ENCODE results near the gene CSF1.
"Not testable (repeated sequence)": the region's sequence is repeated elsewhere in the genome, so short reads cannot be mapped to it uniquely, and the experiment has no call there.

The CSF1 gene, protein sequence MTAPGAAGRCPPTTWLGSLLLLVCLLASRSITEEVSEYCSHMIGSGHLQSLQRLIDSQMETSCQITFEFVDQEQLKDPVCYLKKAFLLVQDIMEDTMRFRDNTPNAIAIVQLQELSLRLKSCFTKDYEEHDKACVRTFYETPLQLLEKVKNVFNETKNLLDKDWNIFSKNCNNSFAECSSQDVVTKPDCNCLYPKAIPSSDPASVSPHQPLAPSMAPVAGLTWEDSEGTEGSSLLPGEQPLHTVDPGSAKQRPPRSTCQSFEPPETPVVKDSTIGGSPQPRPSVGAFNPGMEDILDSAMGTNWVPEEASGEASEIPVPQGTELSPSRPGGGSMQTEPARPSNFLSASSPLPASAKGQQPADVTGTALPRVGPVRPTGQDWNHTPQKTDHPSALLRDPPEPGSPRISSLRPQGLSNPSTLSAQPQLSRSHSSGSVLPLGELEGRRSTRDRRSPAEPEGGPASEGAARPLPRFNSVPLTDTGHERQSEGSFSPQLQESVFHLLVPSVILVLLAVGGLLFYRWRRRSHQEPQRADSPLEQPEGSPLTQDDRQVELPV

DNA sequence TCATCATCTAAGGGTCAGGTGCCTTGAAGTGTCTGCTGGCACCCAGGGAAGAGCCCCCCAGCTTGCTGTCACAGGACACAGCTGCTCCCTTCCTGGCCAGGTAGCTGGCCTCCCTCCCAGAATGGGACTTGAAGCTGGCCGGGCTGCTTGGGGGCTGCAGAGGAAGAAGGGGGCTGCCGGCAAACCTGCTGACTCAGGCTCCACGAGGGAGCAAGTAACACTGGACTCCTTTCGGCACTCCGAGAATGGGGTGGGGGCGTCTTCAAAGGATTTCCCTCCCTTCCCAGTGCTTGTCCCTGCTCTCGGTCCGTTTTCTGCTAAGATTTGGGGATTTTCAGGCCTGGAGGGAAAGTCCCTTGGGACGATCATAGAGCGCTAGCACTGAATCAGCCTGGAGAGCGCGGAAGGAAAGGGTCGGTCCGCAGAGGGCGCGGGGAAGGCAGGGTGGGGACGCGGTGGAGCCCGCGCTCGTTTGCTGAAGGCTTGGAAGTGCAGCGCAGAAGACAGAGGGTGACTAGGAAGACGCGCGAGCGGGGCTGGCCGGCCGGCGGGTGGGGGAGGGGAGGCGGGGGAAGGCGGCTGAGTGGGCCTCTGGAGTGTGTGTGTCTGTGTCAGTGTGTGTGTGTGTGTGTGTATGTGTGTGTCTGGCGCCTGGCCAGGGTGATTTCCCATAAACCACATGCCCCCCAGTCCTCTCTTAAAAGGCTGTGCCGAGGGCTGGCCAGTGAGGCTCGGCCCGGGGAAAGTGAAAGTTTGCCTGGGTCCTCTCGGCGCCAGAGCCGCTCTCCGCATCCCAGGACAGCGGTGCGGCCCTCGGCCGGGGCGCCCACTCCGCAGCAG, at the start of gene CSF1:
CSF1 (plus strand) TSS at position 727 of the 840 bp plus-strand sequence. CDS start 175 bp downstream, outside the sequence.
- peak; percentile 66 for DNase-seq (ENCODE audit: low read depth)

DNA sequence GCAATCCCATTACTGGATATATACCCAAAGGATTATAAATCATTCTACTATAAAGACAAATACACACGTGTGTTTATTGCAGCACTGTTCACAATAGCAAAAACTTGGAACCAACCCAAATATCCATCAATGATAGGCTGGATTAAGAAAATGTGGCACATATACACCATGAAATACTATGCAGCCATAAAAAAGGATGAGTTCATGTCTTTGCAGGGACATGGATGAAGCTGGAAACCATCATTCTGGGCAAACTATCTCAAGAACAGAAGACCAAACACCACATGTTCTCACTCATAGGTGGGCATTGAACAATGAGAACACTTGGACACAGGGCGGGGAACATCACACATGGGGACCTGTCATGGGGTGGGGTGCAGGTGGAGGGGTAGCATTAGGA, 49.0 kb upstream of the CSF1 start:
- not testable (repeated sequence) for DNase-seq (ENCODE audit: low read depth)

DNA sequence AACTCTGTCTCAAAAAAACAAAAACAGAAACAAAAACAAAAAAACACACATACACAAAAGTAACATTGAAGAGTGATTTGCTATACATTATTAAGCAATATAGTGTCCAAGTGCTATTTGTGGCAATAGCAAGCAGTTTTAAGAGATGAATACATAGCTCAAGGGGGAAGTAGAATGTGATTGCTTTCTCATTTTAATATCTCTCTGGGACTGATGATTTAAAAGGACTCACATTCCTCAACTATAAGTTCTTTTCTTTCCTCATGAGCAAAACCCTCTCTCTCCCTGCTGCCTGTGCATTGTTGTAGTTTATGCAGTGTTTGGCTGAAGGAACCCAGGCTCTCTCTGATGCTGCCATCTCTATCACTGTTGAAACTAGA, 47.0 kb upstream of the CSF1 start:
- no peak for DNase-seq (ENCODE audit: low read depth)

DNA sequence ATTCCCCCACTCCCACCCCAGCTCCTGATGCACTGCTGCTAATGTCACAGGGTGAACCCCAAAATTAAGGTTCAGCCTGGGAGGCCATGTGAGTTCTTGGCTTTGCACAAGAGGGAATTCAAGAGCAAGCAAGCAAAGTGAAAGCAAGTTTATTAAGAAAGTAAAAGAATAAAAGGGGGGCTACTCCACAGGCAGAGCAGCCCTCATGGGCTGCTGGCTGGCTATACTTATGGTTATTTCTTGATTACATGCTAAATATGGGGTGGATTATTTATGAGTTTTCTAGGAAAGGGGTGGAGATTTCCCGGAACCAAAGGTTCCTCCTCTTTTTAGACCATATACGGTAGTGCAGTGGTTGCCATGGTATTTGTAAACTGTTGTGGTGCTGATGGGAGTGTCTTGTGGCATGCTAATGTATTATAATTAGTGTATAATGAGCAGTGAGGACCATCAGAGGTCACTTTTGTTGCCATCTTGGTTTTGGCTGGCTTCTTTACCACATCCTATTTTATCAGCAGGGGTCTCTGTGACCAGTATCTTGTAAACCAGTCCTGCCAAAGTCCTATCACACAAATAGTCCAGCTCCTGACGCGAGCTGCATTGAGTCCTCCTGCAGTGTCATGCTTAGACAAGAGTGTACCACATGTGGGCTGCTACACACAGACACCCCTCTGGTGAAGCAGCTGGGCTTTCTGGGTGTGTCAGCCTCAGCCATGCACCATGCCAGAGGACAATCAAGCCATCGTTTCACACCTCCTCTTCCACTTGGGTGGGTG, 46.4 kb upstream of the CSF1 start:
- no peak for DNase-seq (ENCODE audit: low read depth)

DNA sequence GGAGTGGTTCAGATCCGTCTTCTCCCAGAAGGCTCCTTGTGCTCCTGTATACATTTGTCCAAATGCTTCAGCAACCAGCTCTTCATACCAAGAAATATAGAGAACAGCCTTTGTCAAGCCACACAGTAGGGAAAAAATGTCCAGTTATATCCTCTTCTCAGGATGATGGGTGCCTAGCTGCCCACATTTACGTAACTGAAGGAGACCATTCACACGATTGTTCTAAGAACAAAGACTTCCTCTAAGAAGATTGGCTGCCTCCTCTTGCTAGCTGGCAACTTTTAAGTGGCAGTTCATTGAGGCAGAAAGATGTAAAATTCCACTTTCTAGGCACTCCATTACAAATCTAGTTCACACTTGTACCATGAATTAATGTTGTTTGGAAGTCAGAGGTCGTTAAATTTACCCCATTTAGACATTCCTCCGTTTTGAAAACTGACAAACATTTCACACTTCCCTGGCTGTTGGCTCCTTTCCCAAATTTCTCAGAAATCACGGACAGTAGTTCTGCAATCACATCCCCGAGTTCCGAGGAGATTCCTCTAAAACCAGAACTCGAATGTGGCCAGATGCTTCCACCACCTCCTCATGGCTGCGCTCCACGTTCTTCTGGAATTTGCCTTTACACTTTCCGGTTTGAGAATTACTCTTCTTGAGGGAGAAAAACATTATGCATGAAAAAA, 45.6 kb upstream of the CSF1 start:
- no peak for DNase-seq (ENCODE audit: low read depth)

DNA sequence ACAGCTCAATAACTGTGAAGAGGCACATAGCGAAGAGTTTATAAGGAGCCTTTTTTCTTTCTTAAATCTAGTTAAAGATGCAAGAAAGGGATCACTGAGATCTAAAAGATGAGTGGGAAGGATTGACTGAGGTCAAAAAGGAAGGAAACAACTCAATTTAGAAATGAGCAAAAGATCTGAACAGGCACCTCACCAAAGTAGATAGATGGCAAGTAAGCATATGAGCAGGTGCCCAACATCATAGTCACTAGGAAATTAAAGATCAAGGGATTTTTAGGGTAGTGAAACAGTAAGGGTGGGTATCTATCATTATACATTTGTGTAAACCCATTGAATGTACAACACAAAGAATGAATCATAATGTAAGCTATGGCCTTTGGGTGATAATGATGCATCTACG, 44.6 kb upstream of the CSF1 start:
- no peak for DNase-seq (ENCODE audit: low read depth)

DNA sequence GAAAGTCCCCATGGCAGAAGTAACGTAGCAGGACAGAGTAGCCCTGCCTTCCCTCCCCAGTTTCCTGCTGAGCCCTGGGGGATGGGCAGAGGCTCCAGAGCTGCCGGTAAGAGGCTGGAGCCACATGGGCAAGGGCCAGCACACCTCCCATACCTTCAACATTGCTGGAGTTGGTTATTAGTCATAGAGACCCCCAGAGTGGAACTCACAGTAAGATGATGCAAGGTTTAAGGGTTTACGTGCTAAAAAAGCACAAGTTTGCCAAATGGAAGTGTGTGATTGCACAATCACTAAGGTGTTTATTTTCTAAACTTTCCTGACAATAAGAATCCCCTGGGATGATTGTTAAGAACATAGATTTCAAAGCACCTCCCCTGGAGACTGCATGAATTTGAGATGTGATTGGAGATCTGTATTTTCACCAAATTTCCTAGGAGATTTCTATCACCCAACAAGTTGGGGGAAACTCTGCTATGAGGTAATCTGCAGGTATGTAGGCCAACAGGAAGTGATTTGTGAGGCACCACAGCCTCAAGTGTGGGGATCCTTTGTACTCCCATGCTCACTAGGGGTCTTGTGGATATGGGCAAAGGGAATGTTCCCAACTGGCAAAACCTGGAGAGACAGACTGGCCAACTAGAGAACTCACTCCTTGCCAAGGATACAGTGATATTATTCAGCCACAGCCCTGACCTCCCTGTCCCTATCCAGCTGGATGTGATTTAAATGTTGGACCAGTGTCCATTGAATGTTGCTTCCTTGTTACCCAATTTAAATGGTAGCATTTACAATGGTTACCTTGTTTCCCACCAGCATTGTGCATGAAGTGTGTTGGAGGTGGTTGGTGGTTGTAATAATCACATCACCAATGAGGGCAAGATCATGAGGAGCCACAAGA, 37.1 kb upstream of the CSF1 start:
- no peak for DNase-seq (ENCODE audit: low read depth)

DNA sequence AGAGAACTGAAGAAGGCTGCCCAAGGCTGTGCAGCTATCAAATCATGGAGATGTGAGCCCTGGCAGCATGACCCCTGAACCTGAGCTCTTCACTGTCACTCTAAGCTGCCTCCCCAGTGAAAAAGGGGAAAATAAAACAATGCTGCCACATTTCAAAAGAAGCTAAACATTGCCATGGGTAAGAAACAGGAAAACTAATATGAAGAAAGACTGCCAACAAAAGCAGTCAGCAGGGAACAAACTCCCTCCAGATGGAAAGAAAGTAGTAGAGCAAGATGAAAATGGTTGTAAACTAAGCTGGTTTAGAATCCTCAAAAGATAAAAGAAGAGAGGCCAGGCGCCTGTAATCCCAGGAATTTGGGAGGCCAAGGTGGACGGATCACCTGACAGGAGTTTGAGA, 36.2 kb upstream of the CSF1 start:
- no peak for DNase-seq (ENCODE audit: low read depth)

DNA sequence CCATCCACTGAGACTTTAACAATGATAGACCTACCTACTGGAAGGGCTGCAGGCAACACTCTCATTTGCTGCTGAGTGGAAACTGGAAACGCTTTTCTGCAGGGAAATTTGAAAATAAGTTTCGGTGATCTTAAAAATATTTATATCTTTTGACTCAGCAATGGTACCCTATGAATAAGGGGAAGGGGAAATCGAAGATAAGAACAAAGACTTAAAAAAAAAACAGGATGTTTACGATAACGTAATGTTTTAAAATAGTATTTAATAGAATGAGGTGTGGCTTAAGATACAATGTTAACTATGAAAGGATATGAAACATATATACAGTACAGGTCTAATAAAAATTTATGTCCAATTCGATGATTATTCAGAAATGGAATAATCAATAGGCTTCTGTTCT, 34.8 kb upstream of the CSF1 start:
- DNase-seq (ENCODE audit: low read depth): no peak

DNA sequence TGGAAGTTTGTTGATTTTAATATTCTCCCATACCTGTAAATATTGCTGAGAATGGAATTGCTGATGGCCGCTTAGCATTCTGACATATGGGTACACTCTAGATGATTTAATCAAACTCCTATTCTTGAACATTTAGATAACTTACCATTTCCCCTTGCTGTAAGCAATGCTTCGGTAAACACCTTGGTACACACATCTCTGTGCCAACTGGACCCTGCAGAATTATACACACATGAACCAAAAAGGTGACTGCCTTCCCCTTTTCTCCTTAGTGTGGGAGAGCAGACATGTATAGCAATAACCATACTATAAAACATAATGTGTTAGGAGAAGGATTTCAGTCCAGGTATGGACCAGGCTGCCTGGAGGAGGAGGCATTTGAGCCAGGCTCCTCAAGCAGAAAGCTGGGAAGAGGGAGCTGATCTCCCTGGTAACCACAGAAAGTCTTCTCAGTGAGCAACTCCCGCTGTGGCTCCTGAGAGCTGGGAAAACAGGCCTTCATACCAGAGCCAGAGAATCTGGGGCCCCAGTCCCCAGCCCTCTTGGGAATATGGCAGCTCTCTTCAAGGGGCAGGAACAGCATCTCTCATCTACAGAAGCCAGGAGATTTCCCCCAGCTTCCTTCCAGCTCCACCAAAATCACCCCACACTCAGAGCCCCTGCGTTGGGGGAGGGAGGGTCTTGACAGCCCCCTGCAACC, 33.9 kb upstream of the CSF1 start:
- DNase-seq (ENCODE audit: low read depth): peak; percentile 54

DNA sequence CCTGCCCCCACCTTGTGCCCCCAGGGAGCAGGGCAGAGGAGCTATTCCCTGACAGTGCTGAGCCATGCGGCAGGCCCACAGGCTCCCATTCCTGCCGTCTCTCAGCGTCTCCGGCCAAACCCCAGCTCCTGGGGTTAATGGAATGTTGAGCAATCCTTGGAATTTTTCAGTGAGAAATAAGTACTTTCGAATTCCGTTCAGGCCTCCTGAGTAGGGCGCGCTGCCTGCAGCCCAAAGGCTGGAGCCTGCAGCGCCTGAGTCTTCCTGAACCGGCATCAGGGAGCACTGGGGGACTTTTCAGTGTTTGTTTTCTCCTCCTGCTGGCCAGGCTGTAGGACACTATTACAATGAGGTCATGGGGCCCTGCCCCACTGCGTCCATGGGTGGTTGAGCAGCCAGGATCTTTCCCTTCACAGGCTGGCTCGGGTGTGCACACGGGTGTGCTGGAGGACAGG, 33.3 kb upstream of the CSF1 start:
- DNase-seq (ENCODE audit: low read depth): peak; percentile 92

DNA sequence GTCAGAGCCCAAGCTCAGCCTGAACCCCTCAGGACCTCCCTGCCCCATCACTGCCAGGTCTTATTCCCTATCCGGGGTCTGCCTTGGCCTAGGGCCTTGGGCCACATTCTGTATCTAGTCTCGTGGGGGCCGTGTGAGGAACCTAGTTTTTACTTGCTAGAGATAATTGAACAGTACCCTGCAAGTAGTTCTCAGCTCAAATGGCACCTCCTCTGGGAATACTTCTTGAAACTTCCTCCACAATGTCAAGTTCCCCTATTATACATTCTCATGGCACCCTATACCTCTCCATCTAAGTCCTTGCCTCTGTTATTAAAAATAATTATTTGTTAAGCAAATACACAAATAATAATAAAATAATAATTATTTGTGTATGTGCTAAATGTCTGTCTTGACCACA, 32.9 kb upstream of the CSF1 start:
- no peak for DNase-seq (ENCODE audit: low read depth)

DNA sequence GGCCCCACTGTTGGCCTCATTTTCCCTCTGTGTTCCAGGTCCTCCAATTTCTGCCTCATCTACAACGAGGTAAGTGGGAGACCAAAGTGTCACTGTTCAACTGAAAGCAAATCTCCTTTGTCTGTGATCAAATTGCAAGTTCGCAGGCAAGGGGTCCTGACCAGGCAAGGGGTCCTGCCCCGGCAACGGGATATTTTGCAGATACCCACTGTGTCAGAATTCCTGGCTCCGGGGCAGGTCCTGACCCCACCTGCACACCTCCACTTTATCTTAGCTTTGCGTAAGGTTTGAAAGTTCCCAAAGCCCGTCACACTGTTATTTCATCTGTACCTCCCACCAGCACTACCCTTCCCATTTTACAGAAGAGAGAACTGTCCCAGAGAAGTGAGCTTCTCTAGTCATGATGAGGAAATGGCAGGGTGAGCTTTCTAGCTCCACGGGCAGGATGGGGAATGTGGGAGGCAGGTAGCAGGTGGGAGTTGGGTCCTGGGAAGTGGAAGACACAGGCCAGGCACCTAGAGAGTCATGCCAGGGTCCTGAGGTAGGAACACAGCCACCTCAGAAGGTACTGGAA, 32.0 kb upstream of the CSF1 start:
- DNase-seq (ENCODE audit: low read depth): no peak

DNA sequence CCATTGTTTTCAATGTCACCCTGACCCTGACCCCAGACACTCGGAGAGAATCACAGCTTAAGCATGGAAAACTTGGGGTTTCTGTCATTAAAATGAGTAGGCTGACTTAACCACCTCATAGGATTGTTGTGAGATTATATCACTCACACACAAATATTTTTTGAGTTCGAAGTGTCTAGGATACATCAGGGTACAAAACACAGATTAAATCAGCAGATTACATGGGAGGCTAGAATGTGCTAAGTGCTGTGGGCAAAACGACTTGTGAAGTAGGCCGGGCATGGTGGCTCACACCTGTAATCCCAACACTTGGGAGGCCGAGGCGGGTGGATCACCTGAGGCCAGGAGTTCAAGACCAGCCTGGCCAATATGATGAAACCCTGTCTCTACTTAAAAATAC, 31.3 kb upstream of the CSF1 start:
- DNase-seq (ENCODE audit: low read depth): not testable (repeated sequence)

DNA sequence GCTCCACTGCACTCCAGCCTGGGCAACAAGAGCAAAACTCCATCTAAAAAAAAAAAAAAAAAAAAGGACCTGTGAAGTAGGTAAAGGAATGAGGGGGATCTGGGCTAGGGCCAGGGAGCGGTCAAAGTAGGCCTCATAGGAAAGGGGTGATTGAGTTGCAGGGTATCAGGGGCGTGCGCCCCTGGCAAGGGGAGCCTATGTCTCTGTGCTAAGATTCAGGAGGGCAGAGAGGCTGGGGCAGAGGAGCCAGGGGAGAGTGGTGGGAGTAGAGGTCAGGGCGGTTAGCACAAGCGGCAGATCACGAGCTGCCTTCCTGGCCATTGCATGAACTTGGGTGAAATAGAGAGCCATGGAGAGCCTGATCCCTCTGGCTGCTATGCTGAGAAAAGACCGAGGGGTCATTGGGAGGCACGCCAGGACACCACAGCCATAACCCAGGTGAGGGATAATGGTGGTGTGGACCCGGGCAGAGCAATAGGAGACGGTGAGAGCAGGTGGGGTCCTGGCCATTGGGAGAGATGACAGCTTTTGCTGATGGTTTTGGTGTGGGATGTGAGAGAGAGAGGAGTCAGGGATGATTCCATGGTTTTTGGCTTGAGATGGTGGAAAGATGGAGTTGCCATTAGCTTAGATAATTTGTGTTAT, 30.6 kb upstream of the CSF1 start:
- DNase-seq (ENCODE audit: low read depth): no peak

DNA sequence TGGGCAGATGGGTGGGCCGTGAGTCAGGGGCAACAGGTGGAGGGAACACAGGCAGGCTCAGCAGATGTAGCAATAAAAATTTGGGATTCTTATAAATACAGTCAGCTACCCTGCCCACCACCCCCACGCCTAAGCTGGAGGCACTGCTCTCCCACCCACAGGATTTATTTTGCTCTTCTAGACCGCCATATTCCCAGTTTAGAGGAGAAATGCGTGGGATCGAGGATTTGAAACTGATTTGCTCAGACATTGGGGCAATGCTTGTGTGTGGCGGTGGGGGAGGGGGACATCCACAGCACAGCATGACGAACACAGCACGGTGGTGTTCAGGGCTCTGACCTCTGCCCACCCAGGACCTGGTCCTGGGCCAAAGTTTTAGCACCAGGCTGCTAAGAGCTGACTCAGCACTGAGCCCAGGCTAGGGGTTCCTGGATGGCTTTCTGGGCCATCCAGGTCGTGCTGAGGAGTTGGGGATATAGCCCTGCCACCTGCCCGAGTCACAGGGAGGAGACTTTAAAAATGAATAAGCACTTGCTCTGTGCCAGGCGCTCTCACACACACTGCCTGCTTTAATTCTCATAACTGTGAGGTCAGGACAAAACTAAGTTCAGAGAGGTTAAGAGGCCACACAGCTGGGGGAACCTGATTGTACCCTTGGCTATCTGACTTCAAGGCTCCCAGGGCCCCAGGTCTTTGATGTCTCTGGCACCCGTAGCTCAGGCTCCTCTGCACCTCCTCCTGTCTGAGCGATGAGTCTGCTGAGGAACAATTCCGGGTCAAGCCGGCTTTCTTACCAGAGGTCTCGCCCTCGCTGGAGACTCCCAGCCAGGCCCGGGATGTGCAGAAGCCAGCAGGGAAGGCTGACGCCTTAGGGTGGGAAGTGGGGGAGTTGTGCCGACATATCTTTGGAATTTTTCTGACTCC, 29.4 kb upstream of the CSF1 start:
- no peak for DNase-seq (ENCODE audit: low read depth)

DNA sequence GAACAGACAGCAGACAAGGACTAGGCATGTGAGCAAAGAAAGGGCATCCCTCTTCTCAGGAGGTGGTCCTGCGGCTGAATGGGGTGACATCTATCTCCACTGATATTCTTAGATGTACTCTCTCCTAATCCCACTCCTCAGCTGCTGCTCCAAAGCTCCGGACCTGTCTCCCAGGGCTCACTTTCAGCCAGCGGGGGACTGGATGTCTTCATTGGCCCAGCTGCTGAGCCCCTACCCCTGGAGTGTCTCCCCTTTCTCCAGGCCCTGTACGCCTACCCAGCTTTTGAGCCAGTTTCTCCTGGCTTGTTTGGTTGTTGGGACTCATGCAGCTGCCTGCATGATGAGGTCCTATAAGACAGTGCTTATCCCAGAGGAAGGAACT, 28.8 kb upstream of the CSF1 start:
- no peak for DNase-seq (ENCODE audit: low read depth)

Measured in HS-27A (cell line).